Fibroblast of the conjunctiva (primary cell): ENCODE data around the gene ANKLE2.

Experiments
- DNase-seq: peaks from one replicate; pipeline ENCODE4 v3.0.0-alpha.2; 2010; ENCODE audit warnings: low read depth

The ANKLE2 gene

GRCh38 chr12:132743831-132744230 lies 17.8 kb downstream of the ANKLE2 start:
- no peak for DNase-seq

- no peak for DNase-seq
These were observed 20.0 kb downstream of the ANKLE2 start for GRCh38 chr12:132741620-132742019.

GRCh38 chr12:132740652-132741051 lies 21.0 kb downstream of the ANKLE2 start:
- no peak for DNase-seq

- DNase-seq, result no peak
These were observed 21.4 kb downstream of the ANKLE2 start for GRCh38 chr12:132740313-132740646.

GRCh38 chr12:132739600-132740312 lies 21.9 kb downstream of the ANKLE2 start:
- DNase-seq, result no peak

- no peak for DNase-seq
These were observed 24.7 kb downstream of the ANKLE2 start for GRCh38 chr12:132736913-132737312.

- no peak for DNase-seq
These were observed 25.3 kb downstream of the ANKLE2 start for GRCh38 chr12:132736378-132736777.

- DNase-seq, result no peak
These were observed 26.1 kb downstream of the ANKLE2 start for GRCh38 chr12:132735496-132735895.

- DNase-seq, result peak; percentile 14
These were observed 27.4 kb downstream of the ANKLE2 start for GRCh38 chr12:132734206-132734605.

- no peak for DNase-seq
These were observed 30.1 kb downstream of the ANKLE2 start for GRCh38 chr12:132731574-132731973.

GRCh38 chr12:132730353-132730752 lies 31.3 kb downstream of the ANKLE2 start:
- no peak for DNase-seq

- no peak for DNase-seq
These were observed 31.9 kb downstream of the ANKLE2 start for GRCh38 chr12:132729541-132730320.

GRCh38 chr12:132728502-132728901 lies 33.1 kb downstream of the ANKLE2 start:
- no peak for DNase-seq

- no peak for DNase-seq
These were observed 34.4 kb downstream of the ANKLE2 start for GRCh38 chr12:132727091-132727794.

- DNase-seq, result no peak
These were observed 35.2 kb downstream of the ANKLE2 start for GRCh38 chr12:132726386-132726785.

GRCh38 chr12:132724506-132725241 lies 37.0 kb downstream of the ANKLE2 start:
- DNase-seq, result no peak

GRCh38 chr12:132723764-132724140 lies 37.9 kb downstream of the ANKLE2 start:
- no peak for DNase-seq

GRCh38 chr12:132723015-132723763 lies 38.4 kb downstream of the ANKLE2 start:
- no peak for DNase-seq

- DNase-seq, result no peak
These were observed 40.9 kb downstream of the ANKLE2 start for GRCh38 chr12:132720606-132721345.

- DNase-seq, result no peak
These were observed 41.7 kb downstream of the ANKLE2 start for GRCh38 chr12:132719954-132720324.
